ENCODE results near the gene KATNAL1.

DNA sequence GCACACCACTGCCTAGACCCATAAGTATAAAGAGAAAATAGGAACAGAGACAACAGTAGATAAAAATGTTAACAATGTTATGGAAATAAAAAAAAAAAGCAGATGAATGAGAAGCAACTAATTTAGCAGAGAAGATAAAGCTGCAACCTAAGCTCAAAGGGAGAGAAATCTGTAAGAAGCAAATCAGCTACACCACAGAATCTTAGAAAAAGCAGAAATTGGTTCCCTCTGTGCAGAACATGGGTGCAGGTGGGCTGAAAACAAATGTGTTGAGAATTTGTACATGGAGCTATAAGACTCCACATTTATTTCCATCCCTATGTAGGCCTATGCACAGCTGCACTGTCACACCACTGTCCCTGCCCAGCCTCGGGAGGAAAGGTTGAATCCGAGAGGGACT is 44.8 kb upstream of the KATNAL1 start:
- TF ChIP-seq, protein P1, sequence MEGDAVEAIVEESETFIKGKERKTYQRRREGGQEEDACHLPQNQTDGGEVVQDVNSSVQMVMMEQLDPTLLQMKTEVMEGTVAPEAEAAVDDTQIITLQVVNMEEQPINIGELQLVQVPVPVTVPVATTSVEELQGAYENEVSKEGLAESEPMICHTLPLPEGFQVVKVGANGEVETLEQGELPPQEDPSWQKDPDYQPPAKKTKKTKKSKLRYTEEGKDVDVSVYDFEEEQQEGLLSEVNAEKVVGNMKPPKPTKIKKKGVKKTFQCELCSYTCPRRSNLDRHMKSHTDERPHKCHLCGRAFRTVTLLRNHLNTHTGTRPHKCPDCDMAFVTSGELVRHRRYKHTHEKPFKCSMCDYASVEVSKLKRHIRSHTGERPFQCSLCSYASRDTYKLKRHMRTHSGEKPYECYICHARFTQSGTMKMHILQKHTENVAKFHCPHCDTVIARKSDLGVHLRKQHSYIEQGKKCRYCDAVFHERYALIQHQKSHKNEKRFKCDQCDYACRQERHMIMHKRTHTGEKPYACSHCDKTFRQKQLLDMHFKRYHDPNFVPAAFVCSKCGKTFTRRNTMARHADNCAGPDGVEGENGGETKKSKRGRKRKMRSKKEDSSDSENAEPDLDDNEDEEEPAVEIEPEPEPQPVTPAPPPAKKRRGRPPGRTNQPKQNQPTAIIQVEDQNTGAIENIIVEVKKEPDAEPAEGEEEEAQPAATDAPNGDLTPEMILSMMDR (IDR thresholded peaks at IDR 0.05), result no peak
- no peak for TF ChIP-seq TEAD4 (CRISPR knock-in tag; IDR thresholded peaks at IDR 0.05)
- TF ChIP-seq JUN (CRISPR knock-in tag; IDR thresholded peaks at IDR 0.05), result no peak
- TF ChIP-seq KAT7 (CRISPR knock-in tag; IDR thresholded peaks at IDR 0.05; ENCODE audit: borderline replicate concordance), result no peak
- TF ChIP-seq, protein P2, sequence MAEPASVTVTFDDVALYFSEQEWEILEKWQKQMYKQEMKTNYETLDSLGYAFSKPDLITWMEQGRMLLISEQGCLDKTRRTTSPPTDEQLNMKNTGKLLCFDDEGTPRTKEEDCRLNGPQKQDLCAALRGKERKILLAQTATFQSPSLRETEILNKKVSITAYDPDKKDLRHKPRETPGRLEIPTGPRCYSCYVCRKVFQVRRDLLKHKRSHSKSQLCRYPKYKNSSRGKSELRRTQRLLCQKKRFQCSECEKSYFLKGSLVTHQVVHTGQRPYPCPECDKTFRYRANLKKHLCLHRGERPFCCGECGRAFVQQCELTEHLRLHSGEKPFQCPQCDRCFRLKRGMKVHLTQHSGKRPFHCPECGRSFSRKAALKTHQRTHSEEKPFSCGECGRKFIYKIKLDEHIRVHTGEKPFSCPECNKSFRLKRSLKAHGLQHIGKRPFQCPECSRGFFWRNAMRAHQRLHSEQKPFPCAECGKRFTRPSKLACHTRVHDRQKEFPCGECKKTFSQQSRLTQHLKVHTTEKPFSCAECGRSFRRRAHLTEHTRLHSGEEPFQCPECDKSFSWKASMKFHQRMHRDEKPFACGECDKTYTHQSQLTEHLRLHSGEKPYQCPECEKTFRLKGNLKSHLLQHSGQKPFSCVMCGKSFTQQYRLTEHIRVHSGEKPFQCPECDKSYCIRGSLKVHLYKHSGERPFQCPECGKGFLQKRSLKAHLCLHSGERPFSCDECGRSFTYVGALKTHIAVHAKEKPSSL (CRISPR knock-in tag; conservative IDR thresholded peaks at IDR 0.05), result no peak
- TF ChIP-seq EMX1 (CRISPR knock-in tag; IDR thresholded peaks at IDR 0.05), result no peak
- no peak for TF ChIP-seq SP1 (CRISPR knock-in tag; conservative IDR thresholded peaks at IDR 0.05)
- TF ChIP-seq ZNF232 (CRISPR knock-in tag; IDR thresholded peaks at IDR 0.05), result no peak
- TF ChIP-seq, protein P3, sequence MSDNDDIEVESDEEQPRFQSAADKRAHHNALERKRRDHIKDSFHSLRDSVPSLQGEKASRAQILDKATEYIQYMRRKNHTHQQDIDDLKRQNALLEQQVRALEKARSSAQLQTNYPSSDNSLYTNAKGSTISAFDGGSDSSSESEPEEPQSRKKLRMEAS (CRISPR knock-in tag; IDR thresholded peaks at IDR 0.05), result no peak
- TF ChIP-seq NFE2L1 (CRISPR knock-in tag; IDR thresholded peaks at IDR 0.05), result no peak

Data from WTC11 (cell line).